Dedifferentiated amniotic fluid mesenchymal stem cell (primary cell): Measurements from ENCODE around the gene HPSE2.

Experiments used
- DNase-seq: peaks from one replicate; pipeline ENCODE4 v3.0.0-alpha.2; 2016; ENCODE audit errors: extremely low spot score

HPSE2 gene

DNA sequence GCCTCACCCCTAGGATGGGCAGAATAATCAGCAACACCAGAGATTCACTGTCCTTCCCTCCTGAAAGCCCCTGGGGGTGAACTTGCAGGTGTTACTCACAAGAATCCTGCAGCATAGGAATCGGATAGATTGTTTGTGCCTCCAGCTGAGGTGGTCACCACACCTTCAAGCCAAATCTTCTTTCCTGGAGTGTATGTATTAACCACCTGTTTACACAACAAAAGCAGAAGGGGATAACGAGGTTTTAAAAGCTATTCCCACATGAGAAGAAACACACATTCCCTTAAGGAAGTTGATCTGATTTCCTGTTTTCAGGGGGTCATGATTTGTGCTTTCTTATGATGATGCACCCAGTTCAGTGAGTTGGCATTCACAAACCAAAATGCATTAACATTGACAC, 615.1 kb downstream of the HPSE2 start:
- DNase-seq = no peak

DNA sequence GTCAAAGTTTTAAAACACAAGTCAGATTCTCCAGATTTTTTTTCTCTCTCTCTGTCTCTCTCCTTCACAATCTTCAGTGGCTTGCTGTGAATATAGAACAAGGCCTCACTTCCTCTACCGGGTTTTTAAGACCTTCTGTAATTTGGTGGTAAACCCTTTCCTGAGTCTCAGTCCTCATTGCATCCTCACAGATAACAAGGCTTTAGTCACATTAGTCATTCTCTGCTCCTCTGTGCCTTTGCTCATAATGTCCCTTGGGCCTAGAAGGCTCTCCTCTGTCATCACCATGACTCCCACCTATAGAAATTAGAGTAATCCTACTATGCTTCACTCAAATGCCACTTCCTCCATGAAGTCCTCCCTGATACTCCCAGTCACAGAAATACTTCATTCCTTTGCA, 616.2 kb downstream of the HPSE2 start:
- DNase-seq = no peak

DNA sequence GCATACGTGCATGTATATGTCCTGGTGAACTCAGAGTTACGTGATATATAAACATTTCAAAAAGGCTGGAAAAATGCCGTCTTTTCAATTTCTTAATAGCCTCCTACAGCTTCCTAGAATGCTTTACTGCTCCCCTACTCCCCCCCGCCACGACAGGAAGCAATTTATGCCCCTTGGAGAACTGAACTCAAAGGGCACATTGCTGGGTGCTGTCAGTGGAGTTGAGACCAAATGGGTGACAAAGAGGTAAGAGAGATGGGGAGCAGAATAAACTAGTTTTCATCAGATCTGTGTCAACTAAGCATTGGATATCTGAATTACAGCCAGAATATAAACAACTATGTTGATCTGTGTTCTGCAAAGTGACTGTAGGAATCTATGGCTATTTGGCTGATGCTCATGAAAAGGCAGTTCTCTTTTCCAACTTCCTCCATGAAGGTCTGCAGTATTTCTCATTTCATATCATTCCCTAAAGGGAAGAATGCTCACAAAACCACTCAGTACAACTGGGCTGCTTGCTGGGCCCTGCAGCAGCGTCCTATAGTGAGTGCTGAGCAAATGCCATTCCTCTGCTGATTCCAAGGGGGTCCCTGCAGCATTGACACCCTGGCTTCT, 617.6 kb downstream of the HPSE2 start:
- DNase-seq = no peak

DNA sequence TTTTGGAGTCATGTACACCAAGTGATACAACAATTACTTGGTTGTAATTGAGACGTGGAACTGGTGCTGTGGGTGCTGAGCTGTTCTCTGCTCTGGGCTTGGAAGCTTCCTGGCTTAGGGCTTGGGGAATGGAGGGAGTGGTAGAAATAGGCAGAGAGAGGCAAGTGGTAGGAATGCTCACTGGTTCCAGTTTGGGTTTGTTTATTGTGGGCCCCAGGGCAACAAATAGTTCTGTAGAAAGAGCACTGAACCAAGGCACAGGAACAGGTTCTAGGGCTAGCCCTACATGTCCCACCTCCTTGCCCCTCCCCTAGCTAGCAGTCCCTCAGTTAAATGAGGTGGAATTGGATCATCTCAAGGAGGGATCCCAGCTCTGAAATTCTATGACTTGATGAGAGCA, 622.2 kb downstream of the HPSE2 start:
- DNase-seq = no peak

DNA sequence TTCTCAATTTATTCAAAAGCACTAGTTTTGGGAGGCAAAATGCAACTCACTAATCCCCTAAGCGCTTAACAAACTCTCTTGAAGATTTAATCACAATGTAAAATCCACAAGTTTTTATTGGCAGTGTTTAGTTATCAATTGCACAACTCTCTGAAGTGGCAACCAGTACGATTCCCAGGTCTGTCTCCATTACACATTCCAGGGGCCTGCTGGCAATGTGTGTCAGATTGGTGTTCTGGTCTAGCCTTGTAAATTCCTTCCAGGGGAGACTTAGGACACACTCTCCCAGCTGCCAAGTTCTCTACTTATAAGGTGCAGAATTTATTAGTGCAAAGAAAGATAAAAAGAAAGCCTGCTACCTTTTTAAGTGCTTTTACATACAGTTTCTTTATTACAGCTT, 624.2 kb downstream of the HPSE2 start:
- DNase-seq = no peak

DNA sequence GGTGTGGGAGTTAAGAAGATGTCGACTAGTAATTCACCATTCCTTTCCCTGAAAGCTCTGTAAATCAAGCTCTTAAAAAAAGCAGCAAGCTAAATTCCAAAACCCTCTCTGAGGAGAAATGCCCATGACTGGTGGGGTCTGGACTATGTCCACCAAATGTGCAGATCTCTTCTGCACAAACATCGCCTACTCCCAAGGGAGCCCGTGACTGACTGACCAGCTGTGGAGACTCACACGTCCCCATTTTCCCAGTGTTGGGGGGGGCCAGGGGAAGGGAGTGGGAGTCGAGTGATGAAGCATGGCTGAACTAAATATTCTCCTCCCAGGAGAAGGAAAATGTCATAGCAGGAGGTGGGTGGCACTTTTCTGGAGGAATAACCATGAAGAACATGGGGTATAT, 624.8 kb downstream of the HPSE2 start:
- DNase-seq = no peak

DNA sequence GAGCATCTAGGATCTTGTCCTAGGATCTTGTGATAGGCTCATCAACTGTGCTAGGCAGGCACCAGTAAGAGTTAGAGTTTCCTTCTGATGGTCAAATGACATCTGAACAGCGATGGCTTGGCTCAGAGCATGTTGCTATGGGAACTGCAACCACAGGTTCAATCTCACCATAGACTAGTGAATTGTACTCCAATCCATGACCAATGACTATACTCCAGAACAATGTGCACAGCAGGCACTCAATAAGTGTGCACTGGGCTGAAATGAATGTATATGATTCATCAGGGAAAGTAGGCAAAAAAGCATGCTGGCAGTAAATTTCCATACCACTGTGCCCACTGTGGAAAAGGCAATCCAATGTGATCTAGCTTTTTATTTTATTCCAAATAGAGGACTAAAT, 625.4 kb downstream of the HPSE2 start:
- DNase-seq = no peak

DNA sequence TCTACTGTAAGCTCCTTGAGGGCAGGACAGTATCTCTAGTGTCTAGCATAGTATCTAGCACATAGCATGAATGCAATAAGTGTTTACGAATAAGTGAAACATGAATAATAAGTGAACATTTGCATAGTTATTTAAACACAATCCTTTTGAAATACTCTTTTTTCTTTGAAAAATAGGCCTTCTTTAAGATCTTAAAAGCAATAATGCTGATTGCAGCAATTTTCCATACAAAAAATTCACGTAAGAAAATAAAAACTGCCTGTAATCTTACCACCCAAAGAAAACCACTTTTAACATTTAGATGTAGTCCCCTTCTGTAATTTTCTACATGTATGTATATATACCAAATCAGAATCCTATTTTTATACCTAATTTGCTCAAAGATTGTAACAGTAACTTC, 626.4 kb downstream of the HPSE2 start:
- no peak for DNase-seq

DNA sequence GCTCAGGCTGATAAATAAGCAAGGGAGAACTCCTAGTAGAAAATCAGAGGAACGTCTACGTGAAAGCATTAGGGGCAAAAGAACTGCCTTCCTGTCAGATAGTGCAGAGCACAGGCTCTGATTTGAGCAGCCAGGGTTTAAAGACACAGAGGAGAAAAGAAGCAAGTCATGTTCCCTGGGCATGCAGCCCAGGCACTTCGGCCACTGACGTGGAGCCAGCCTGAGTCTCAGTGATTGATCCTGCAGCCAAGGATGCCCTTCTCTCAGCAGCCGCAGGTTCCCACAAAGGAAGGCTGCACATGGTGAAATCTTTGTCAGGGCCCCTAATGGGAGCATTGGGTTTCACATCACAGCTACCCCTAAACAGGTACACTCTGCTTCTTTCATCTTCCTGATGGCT, 627.2 kb downstream of the HPSE2 start:
- DNase-seq = no peak

DNA sequence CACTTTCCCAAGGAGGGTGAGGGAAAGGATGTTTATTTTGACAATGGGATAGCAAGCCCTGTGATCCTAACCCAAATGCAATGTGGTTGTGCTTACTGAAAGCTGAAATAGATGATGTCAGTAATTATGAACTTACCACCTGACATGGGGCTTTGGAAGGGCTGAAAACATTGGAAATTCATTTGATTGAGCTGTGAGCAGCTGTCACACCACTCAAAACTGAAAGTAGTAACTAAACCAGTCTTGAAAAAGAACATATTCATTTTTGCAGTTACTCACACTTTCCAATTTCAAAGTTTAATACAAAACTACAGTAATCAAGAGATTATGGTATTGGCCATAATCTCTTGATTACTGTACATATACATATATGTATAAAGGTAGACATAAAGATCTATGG, 633.4 kb downstream of the HPSE2 start:
- no peak for DNase-seq

DNA sequence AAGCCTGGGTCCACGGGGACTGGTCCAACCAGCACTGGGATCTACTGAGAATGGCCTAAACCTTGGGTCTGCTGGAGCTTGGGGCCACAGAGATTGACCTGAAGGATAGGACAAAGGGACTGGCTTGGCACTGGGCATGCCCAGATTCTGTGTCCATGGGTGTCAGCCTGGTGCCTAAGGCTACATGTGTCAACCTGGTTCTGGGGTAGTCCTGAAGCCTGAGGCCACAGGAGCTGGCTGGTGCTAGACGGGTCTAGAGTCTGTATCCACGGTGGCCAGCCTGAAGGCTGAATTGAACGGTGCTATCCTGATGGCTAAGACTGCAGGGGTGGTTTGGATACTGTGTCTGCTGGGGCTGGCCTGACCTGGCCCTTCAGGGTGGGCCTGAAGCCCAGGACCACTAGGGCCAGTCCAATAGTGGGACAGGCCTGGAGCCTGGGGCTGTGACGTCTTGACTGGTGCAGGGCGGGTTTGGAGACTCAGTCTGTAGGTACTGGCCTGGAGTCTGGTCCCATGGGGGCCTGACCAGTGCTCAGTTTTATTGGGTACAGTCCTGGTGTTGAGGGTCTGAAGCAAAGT, 636.5 kb downstream of the HPSE2 start:
- DNase-seq = no peak

DNA sequence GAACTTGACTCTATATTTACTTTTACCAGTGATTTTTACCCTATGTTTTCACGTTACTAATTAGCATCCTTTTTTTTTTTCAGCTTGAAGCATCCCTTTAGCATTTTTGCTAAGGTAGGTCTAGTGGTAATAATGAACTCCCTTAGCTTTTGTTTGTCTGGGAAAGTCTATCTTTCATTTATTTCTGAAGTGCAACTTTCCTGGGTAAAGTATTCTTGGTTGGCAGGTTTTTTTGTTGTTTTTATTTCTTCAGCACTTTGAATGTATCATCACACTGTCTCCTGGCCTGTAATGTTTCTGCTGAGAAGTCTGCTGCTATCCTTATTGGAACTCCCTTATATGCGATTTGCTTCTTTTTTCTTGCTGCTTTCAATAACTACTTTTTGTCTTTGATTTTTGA, 639.2 kb downstream of the HPSE2 start:
- DNase-seq = no peak

DNA sequence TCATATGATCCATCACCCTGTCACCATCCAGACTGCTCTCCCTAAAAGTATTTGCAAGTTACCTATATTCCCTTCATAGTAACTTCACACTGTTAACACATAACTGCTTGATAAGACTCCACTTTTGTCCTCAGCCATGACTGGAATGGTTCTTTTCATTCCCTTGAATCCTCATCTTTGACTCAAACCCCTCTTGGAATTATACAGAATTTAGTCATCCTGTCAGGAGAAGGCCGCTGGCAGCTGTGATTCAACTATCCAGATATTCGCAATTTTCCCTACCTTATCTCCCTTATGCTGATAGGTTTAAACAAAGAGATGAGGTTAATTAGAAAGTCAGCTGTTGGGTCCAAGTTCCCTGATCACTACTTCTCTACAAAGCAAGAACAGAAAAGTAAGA, 646.0 kb downstream of the HPSE2 start:
- DNase-seq = no peak

DNA sequence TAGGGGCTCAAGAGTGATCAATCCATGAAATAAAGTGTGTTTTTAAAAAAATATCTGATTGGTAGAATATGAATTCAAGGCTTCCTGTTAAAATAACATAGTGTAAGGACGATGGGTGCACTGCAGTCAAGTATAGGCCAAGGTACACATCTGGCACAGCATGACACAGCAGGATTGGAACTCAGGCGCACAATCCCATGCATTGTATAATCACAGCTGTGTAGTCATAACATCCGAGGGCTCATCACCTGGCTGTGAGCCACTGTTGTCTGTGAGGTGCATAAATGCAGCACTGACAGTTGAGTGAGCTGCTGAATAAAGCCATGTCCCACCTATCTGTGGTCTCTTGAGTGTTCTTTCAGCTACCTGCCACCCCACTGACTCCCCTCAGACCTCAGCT, 646.6 kb downstream of the HPSE2 start:
- DNase-seq = no peak

DNA sequence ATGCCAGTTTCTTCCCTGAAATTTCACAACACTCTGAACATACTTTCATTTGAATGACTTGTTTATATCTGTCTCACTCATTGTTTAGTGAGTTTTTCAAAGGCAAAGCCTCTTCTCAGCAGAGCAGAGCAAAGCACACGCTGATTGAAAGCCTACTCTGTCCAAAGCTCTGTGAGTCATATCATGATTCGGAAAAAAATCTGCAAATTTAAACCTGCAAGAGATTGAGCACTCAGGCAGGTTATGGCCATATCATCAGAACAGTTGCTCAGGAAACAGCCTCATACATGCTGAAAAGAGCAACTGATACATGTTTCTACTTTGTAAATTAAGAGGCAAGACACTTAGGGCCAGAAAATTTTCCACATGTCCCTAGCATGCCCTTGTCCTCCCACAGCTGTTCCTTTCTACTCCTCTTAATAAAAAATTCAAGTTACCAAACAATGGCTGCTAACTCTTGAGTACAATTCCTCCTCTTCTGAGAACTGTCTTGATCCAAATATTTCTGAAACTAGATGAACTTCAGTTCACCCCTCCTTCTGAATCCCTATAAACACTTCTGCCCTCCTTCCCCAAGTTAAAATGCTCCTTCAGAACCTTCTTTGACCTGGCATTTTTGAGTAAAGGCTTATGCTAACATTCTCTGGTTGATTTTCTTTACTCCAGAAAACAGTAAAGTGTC, 648.4 kb downstream of the HPSE2 start:
- no peak for DNase-seq

DNA sequence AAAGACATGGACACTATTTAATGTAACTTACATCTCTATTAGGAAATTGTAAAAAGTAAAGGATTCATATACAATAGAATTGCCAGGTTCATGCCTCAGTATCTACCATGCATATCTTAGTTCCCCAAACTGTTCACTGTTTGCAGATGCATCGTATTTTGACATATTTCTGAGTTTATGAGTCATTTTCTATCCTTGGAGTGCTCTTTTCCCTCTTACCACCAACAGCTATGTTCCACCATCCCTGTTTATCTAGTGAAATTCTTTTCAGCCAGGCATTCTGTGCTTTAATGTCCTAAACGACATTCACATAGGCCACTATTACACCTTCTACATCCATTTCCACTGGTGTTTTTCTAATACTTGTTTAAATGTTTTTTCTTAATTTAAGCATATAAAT, 649.6 kb downstream of the HPSE2 start:
- DNase-seq = no peak

DNA sequence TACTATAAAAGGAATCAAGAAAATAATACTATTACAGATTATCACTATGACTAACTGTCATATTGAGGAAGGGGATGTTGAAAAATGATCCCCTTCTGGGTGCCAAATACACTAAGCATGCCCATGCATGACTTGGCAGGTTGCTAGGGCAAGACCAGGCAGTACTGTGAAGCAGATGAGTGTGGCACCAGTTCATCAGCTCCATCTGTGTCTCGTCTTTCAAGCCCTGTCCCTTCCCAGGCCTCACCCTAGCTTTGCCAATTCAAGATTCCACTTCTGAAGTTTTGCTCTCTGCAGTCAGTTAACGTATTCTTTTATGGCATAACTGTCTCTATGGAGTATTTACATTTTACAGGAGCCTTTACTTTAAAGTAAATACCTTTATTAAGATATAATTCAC, 653.3 kb downstream of the HPSE2 start:
- DNase-seq = no peak

DNA sequence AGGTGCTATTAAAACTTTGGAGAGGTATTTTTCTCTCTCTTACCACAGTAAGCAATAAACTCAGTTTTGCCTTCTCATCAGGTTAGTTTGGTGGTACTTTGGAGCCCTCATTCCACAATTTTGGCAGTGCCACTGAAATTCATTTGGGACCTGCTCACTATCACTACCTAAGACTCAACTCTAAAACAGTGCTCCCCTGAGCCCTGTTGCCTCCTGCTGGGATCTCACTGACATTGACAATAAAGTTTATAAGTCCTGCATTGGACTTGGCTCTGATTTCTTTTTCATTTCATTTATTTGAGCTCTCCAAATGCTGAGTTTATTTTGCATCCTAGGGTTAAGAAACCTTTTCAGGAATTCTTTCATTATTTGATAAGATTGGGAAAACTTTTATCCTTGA, 658.1 kb downstream of the HPSE2 start:
- DNase-seq = no peak

DNA sequence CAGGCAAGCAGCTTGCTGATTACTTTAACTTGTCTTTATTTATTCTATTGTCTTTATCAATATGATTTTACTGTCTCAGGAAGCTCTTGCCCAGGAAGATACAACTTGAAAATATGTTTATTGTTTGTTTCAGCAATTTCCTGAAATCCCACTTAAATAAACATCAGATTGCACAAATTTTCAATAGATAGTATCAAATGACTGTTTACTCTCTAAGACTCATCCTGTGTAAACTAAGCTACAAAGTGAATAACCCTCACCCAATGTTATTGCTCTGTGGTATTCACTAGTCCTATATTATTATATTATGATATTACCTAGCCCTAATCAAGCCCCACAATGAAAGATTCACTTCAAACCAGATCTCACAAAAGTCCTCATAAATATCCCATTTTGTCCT, 658.5 kb downstream of the HPSE2 start:
- no peak for DNase-seq

DNA sequence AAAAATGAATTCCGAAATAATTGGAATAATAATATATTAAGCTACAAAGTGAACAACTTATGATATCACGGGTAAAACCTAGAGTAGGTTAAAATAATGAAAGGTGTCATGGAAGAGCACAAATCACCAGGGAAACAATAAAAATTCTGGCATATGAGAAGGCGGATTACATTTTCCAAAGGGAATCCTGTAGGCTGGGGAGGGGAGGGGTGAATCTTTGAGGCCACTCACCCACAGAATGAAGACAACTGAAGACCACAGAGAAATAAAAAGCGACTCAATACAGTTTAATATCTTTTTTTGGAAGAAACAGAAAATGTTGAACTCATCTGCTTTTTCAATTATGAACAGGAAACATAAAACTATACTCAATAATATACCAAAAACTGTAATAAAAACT, 659.6 kb downstream of the HPSE2 start:
- DNase-seq = no peak

DNA sequence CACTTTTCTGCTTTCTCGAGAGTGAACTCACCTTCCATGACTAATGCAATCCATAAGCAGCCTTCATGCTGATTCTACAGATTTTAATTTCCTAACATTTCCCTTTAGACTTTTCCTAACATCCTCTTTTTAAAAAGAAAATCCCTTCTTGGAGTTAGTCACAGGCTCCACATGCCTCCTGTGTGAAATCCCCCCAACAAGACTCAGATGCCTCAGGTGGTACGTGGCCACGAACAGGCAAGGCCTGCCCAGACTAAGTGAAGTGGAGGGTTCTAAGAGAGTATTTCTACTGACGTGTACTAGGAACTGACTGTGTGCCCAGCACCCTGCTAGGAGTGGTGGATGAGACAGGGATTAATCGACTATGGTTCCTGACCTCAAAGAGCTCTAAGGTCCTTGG, 663.1 kb downstream of the HPSE2 start:
- no peak for DNase-seq

DNA sequence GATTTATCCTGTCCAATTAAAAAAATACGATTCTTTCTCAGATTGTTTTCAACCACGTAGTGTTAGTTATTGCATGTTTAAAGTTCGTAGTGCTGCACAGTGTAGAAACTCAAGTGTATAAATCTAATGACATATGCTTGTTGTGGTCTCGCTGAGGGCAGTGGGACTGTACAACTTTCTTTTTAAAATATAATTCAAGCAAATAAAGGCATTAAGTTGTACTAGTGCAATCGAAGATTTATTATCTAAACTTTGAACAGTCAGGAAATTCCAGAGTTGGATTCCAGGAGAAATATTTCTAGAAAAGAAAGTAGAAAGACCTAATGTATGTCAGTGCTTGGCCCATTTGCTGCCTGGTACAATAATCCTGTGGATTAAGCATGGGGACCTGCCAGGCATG, 664.8 kb downstream of the HPSE2 start:
- DNase-seq = no peak

DNA sequence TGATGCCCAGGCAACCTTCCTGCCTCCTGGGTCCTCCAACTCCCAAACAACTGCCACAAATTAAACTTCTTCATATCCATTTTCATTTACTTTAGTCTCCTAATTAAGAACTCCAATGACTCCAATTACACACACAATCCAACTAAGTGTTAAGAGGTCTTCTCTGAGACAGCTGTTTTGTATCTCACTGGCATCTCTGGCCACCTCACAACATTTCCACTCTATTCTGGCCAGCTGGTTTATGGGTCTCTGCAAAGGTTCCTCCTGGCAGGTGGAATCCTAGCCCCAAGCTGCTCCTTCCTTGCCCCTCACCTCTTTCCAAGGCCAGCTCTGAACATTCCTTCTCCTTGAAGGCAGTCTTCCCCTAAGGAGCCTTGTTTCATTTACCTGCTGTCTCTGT, 665.8 kb downstream of the HPSE2 start:
- DNase-seq = no peak

DNA sequence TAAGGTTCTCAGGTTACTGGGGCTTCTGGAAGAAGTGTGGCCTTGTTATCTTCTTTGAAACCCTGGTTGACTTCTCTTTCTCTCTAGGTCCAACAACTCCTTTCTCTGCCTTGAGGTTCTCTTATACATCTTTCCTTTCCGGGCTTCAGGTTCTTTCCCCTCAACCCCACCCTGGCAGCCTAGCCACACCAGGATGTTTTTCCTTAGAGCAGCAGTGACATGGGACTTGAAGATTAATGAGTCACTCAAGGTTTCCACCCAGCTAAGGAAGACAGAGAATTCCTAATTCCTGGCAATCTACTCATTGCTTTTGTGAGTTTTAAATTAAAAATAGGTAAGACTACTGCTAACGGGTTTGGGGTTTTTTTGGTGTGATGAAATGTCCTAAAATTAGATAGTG, 667.1 kb downstream of the HPSE2 start:
- DNase-seq = no peak
